ENCODE data around the gene KCTD5.

DNA sequence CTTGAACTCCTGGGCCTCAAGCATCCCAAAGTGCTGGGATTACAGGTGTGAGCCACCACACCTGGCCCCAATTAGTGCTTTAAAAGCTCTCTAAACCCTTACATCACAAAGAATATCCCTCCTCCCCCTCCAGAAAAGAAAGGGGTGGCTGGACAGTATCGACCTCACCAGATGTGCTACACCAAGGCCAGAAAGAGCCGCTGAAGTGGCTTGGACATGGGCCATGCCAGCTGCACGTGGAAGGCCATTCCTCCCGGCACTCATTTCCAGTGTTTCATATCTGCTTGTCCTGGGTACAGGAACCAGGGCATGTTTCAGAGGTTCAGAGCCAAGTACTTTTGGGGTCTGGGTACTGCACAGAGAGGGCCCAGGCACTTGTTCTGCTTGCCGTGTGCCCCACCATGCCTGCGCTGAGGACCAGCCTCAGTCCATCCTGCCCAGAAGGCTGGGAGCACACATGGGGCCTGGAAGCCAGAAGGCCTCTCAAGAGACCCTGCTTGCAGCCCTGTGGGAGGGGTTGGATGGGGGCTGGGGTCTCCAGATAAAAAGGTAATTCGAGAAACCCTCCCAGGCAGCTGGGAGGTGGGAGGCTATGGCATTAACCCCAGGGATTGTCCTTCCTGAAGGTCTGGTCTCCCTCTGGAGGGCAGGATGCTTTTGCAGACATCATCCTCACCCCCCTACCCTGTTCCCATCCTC is 66.6 kb downstream of the KCTD5 start:
- no peak for TF ChIP-seq POLR2AphosphoS5 (IDR thresholded peaks at IDR 0.05)
- TF ChIP-seq, protein P1, sequence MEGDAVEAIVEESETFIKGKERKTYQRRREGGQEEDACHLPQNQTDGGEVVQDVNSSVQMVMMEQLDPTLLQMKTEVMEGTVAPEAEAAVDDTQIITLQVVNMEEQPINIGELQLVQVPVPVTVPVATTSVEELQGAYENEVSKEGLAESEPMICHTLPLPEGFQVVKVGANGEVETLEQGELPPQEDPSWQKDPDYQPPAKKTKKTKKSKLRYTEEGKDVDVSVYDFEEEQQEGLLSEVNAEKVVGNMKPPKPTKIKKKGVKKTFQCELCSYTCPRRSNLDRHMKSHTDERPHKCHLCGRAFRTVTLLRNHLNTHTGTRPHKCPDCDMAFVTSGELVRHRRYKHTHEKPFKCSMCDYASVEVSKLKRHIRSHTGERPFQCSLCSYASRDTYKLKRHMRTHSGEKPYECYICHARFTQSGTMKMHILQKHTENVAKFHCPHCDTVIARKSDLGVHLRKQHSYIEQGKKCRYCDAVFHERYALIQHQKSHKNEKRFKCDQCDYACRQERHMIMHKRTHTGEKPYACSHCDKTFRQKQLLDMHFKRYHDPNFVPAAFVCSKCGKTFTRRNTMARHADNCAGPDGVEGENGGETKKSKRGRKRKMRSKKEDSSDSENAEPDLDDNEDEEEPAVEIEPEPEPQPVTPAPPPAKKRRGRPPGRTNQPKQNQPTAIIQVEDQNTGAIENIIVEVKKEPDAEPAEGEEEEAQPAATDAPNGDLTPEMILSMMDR (IDR thresholded peaks at IDR 0.05) = no peak

Data from prostate gland (tissue), 2 donors.